Activated CD4-positive, alpha-beta T cell treated with anti-CD3 and anti-CD28 coated beads, Interleukin-2, amount 10 ng/mL, durations not matched to agents 24 days and 14 days (primary cell): ENCODE data around the gene PRKAG3. TPM values are rescaled to one million over a fixed set of nuclear protein-coding genes. Genes with fewer than 3 reads are reported as not detected.
A peak's percentile ranks its signal among the peaks of the same experiment; 100 is the strongest.

Source experiments
- DNase-seq: peaks from one replicate; pipeline ENCODE4 v3.0.0; 2022
- H3K27ac Mint-ChIP-seq: one replicate; pipeline ENCODE4 v1.8.0; 2022; ENCODE audit warnings: mild to moderate bottlenecking, mixed read lengths
- H3K27me3 Mint-ChIP-seq: one replicate; pipeline ENCODE4 v1.8.0; 2022; ENCODE audit warnings: mixed read lengths
- H3K36me3 Mint-ChIP-seq: one replicate; pipeline ENCODE4 v1.8.0; 2022; ENCODE audit warnings: low read depth, mild to moderate bottlenecking, mixed read lengths
- H3K4me1 Mint-ChIP-seq: one replicate; pipeline ENCODE4 v1.8.0; 2021; ENCODE audit warnings: mixed read lengths
- H3K4me3 Mint-ChIP-seq: one replicate; pipeline ENCODE4 v1.8.0; 2022; ENCODE audit warnings: mild to moderate bottlenecking, moderate library complexity, mixed read lengths
- H3K9me3 Mint-ChIP-seq: one replicate; pipeline ENCODE4 v1.8.0; 2021; ENCODE audit warnings: mixed read lengths
- intact Hi-C: fragments of 100-400 bp; cut with micrococcal nuclease; formaldehyde crosslinking; loops from one replicate; pipeline ENCODE4 v1.15.1; 2023
- total RNA-seq: library from RNA; stranded (reverse); gene quantifications from 2 replicates; pipeline ENCODE4 v1.2.3, GENCODE V29; 2022

The PRKAG3 gene
- total RNA-seq, 1 donor from 2014 or later, result not detected

DNA sequence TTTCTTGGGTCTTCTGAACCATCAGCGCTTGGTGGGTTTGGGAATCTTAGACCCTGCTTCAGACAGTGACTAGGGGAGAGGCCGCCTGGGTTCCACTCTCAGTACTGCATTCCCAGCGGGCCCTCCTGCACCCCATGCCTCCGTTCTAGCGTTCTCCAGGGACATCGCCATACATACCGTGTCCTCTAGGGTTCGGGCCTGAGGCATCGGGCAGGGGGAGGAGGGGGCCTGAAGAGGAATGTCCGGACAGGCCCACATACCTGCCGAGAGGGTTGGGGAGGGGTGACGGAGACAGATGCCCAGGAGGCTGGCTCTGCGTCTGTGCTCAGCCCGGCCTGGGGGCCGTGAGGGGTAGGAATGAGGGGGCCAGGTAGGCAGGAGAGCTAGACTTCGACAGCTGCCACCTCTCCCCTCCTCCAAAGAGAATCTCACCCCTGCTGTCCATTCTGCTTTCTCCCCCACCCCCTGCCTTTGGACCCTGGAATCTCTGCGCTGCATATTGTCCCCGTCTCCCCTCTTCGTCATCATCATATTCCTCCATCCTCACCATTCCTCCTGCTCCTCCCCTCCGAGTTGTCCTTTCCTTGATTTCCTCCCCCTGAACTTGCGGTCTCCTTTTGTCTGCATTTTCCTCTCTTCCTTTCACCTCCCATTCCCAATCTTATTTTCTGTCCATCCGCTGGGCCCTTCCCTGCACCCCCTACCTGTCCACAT lies 41.2 kb upstream of the PRKAG3 start:
- no peak overlapping the region for H3K4me3 Mint-ChIP-seq
- intact Hi-C loops, result loop anchor here (5.0 kb wide), 1 partner anchor 109 kb away; no protein-coding TSS in a partner anchor
- H3K36me3 Mint-ChIP-seq, result no peaks in the 10 kb centered on the region
- H3K9me3 Mint-ChIP-seq, result no peaks in the 10 kb centered on the region
- DNase-seq, result no peak
- H3K27me3 Mint-ChIP-seq, result peaks cover 78% of the 10 kb centered on the region
- peaks cover 13% of the 10 kb centered on the region for H3K4me1 Mint-ChIP-seq
- H3K27ac Mint-ChIP-seq, result no peak overlapping the region

- Mint-ChIP-seq H3K4me3 (peak overlapping the region; percentile 37), H3K4me1 (peaks cover 9% of the 10 kb centered on the region), H3K36me3 (no peaks in the 10 kb centered on the region), H3K9me3 (no peaks in the 10 kb centered on the region), H3K27ac (peak overlapping the region; percentile 49), H3K27me3 (peaks cover 81% of the 10 kb centered on the region)
- DNase-seq, result no peak
- intact Hi-C loops, result loop anchor here (5.0 kb wide), 1 partner anchor 111 kb away; no protein-coding TSS in a partner anchor
Measured at GRCh38 chr2:218871345-218872302, 40.0 kb upstream of the PRKAG3 start.

DNA sequence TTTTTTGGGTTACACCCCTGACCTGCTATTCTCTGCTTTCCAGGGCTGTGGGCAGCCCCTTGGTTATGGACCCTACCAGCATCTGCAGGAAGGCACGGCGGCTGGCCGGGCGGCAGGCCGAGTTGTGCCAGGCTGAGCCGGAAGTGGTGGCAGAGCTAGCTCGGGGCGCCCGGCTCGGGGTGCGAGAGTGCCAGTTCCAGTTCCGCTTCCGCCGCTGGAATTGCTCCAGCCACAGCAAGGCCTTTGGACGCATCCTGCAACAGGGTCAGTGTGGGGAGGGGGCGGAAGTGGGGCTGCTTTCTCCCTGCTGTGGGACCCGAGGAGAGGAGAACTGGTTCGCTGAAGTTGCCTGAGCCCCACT lies 39.4 kb upstream of the PRKAG3 start:
- H3K27ac Mint-ChIP-seq, result no peak overlapping the region
- no peaks in the 10 kb centered on the region for H3K9me3 Mint-ChIP-seq
- DNase-seq, result no peak
- H3K36me3 Mint-ChIP-seq, result no peaks in the 10 kb centered on the region
- peaks cover 81% of the 10 kb centered on the region for H3K27me3 Mint-ChIP-seq
- H3K4me3 Mint-ChIP-seq, result no peak overlapping the region
- intact Hi-C loops, result loop anchor here (5.0 kb wide), 1 partner anchor 111 kb away; no protein-coding TSS in a partner anchor
- H3K4me1 Mint-ChIP-seq, result peaks cover 9% of the 10 kb centered on the region

- H3K9me3 Mint-ChIP-seq, result no peaks in the 10 kb centered on the region
Measured at GRCh38 chr2:218869064-218869463, 37.5 kb upstream of the PRKAG3 start.

DNA sequence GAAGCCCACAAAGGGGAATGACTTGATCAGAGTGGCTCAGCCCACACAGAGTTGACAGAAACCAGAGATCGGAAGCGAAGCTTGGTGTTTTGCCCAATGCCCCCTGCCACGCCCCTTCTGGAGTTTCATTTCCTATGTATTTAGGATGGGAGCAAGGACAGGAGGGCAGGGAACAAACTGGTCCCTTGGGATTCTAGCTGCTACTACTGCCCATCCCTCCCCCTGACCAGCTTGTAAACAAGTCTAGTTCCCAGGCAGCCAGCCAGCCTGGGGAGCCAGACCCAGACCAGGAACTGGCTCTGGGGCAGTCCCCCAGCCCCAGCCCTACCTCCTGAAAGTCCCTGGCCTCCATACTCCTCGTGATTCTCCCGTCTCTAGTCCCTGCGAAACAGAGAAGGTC lies 36.3 kb upstream of the PRKAG3 start:
- peaks cover 74% of the 10 kb centered on the region for H3K27me3 Mint-ChIP-seq

More at GRCh38 chr2:218869064-218869463, 37.5 kb upstream of the PRKAG3 start:
- Mint-ChIP-seq H3K4me3 (no peak overlapping the region), H3K36me3 (no peaks in the 10 kb centered on the region), H3K27me3 (peaks cover 69% of the 10 kb centered on the region), H3K27ac (no peak overlapping the region), H3K4me1 (peaks cover 9% of the 10 kb centered on the region)
- intact Hi-C loops, result no loop called here
- DNase-seq, result no peak

DNA sequence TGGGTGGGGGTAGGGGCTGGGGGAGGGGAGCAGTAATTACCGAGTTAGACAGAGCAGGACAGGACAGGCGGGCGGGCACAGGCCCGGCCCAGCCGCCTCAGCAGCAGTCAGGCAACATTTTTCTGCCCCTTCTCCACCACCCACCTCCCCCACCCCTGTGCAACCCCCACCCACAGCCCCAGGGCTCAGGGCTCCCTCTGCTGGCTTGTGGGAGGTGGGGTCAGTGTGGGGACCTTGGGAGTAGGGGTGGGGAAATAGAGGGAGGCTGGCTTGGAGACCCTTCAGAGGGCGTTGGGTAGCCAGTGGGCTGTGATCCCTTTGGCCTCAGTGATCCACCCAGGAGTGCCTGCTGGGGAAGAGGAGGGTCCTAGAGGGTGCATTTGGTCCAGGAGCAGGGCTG lies 34.4 kb upstream of the PRKAG3 start:
- Mint-ChIP-seq H3K9me3 (no peaks in the 10 kb centered on the region), H3K4me3 (no peak overlapping the region), H3K27me3 (peaks cover 72% of the 10 kb centered on the region), H3K36me3 (no peaks in the 10 kb centered on the region), H3K27ac (no peak overlapping the region), H3K4me1 (peaks cover 1% of the 10 kb centered on the region)
- no peak for DNase-seq
- intact Hi-C loops, result no loop called here

More for the DNA sequence above, 36.3 kb upstream of the PRKAG3 start:
- Mint-ChIP-seq H3K36me3 (no peaks in the 10 kb centered on the region), H3K9me3 (no peaks in the 10 kb centered on the region), H3K4me1 (peaks cover 6% of the 10 kb centered on the region), H3K4me3 (no peak overlapping the region), H3K27ac (no peak overlapping the region)
- intact Hi-C loops, result no loop called here
- DNase-seq, result no peak

- intact Hi-C loops, result no loop called here
- H3K4me1 Mint-ChIP-seq, result peaks cover 3% of the 10 kb centered on the region
- DNase-seq, result no peak
- H3K4me3 Mint-ChIP-seq, result no peak overlapping the region
- peaks cover 71% of the 10 kb centered on the region for H3K27me3 Mint-ChIP-seq
- no peaks in the 10 kb centered on the region for H3K36me3 Mint-ChIP-seq
- no peaks in the 10 kb centered on the region for H3K9me3 Mint-ChIP-seq
- no peak overlapping the region for H3K27ac Mint-ChIP-seq
Measured at GRCh38 chr2:218865396-218865795, 33.8 kb upstream of the PRKAG3 start.

DNA sequence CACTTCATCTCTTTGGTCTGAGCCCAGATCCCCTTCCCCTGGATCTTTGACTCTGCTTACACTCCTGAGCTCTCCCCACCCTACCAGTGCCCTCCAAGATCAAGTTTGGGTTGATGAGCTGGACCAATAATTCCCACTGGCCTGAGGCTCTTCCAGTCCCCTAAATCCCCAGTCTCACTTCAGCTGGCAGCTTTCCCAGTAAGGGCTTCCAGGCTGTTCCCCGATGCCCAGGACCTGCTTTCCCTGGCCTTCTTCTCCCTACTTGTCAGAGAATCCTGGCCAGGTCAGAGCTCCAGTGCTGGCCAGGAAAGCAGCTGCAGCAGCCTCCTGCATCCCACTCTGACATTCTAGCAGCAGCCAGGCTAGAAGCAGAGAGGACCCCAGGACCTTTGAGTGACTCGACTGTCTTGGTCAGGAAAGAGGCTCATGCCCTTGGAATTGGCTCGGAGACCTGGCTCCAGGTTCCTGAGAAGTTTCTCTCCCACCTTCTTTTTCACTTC lies 31.5 kb upstream of the PRKAG3 start:
- Mint-ChIP-seq H3K9me3 (no peaks in the 10 kb centered on the region), H3K36me3 (no peaks in the 10 kb centered on the region), H3K4me1 (peaks cover 6% of the 10 kb centered on the region), H3K27me3 (peaks cover 64% of the 10 kb centered on the region), H3K4me3 (no peak overlapping the region), H3K27ac (no peak overlapping the region)
- no peak for DNase-seq
- intact Hi-C loops, result no loop called here

GRCh38 chr2:218861645-218862318 lies 30.2 kb upstream of the PRKAG3 start:
- H3K4me1 Mint-ChIP-seq, result peaks cover 6% of the 10 kb centered on the region
- intact Hi-C loops, result no loop called here
- no peak overlapping the region for H3K27ac Mint-ChIP-seq
- no peaks in the 10 kb centered on the region for H3K9me3 Mint-ChIP-seq
- H3K27me3 Mint-ChIP-seq, result peaks cover 65% of the 10 kb centered on the region
- DNase-seq, result no peak
- H3K36me3 Mint-ChIP-seq, result no peaks in the 10 kb centered on the region
- H3K4me3 Mint-ChIP-seq, result no peak overlapping the region

- H3K4me1 Mint-ChIP-seq, result peaks cover 6% of the 10 kb centered on the region
- no peak for DNase-seq
- no peaks in the 10 kb centered on the region for H3K36me3 Mint-ChIP-seq
- no peaks in the 10 kb centered on the region for H3K9me3 Mint-ChIP-seq
- no peak overlapping the region for H3K4me3 Mint-ChIP-seq
- peaks cover 65% of the 10 kb centered on the region for H3K27me3 Mint-ChIP-seq
- H3K27ac Mint-ChIP-seq, result no peak overlapping the region
- intact Hi-C loops, result no loop called here
Measured at GRCh38 chr2:218860950-218861381, 29.4 kb upstream of the PRKAG3 start.

DNA sequence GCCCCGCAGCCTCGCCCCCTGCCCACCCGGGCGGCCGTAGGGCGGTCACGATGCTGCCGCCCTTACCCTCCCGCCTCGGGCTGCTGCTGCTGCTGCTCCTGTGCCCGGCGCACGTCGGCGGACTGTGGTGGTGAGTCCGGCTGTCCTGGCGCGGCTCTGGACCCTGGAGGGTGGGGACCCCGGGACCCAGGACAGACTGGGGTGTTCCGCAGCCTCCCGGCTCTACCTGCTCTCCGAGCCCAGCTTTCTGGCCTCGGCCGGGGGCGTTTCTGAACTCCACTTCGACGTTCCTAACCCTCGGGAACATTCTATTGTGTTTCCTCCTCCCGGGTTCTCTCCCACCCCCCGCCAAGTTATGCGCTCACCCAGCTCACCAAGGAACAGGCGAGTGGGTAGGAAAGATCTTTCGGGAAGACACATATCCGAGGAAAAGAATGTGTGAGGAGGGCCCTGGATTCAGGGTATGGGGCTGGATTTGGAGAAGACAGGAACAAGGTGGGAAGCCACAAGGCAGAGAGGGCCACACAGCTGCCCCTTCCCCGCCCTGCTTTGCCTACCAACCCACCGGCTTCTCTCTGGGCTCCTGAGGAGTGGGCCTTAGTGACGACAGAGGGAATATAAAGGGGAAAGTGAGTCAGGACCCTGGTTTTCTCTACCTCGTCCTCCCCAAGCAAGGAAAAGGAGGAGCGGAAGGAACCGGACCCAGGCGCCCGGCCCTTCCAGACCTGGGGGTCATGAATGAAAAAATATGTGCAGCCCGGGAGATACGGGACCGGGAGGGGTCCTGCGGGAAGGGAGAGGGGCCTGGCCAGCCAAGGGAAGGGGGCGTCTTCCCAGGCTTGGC lies 28.6 kb upstream of the PRKAG3 start:
- Mint-ChIP-seq H3K4me1 (peaks cover 6% of the 10 kb centered on the region), H3K36me3 (no peaks in the 10 kb centered on the region), H3K9me3 (no peaks in the 10 kb centered on the region), H3K27ac (no peak overlapping the region), H3K27me3 (peaks cover 73% of the 10 kb centered on the region), H3K4me3 (peak overlapping the region; percentile 30)
- DNase-seq, result no peak
- intact Hi-C loops, result no loop called here

DNA sequence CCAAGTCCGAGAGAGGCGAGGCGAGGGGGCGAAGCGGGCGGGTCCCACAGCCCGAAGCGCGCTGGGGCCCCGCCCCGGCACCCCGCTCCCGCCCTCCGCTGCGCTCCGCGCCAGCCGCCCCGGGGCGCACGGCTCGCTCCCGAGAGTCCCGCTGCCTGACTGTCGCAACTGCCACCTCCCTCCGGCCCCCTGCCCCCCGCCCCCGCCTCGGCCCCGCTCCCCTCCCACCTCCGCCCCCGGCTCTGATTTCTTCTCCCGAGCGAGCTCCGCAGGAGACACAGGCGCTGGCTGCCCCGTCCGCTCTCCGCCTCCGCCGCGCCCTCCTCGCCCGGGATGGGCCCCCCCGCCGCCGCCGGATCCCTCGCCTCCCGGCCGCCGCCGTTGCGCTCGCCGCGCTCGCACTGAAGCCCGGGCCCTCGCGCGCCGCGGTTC lies 28.0 kb upstream of the PRKAG3 start, which contains the start of gene WNT6:
TSS of gene WNT6 (plus strand) at position 250 of the 432 bp plus-strand sequence. CDS start 233 bp downstream, outside the sequence.
- no peak for DNase-seq
- Mint-ChIP-seq H3K4me3 (peak within 1 kb of the TSS; percentile 49), H3K36me3 (no peaks in the 10 kb centered on the region), H3K27ac (no peak within 1 kb of the TSS), H3K4me1 (peaks cover 6% of the 10 kb centered on the region), H3K27me3 (peaks cover 79% of the 10 kb centered on the region), H3K9me3 (no peaks in the 10 kb centered on the region)
- intact Hi-C loops, result no loop called here
